SHP77 treated with DMSO at 0.1 percent for 48 hours (cell line): ENCODE measurements around the gene MRNIP.

Experiments
- DNase-seq: peaks from one replicate; lab custom pipeline; 2025; lab: John Stamatoyannopoulos, UW

MRNIP gene

DNA sequence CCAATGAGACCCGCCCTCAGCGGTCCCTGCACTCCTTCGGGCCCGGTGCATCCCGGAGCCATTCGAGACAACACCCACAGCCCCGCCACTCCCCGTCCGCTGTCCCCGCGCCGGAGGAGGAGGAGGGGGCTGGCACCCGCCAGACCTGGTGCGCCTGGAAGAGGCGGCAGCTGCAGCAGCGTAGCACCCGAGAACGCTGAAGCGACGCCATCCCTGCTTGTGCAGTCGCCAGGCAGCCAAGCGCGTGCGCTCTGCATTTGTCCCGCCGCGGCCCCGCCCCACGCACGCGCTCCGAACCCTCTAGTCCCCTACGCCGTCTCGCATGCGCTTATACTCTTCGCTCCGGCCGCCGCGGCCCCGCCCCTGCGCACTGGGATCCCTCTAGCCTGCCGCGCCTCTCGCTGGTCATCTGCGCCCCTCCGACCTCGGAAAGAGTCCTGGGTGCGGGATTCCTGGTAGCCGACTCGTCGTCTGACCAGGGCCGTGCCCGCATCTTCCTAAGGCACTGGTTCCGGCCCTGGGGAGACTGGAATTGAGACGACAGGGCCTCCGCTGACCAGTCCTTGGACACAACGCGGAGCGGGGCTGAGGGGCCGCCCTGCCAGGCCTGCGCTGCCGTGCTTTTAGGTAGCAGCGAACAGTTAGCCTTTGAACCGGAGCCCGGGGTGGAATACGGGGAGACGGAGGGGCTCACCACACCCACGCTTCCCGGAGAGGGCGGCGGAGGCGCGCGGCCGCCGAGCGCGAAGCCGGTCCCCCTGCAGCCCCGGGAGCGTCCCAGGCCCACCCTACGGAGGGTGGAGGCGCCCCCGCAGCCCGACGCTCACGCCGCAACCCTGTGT, at the start of gene MRNIP:
Gene MRNIP, minus strand, starts transcription at position 232 of the 842 bp plus-strand sequence. Its CDS starts 21 bp downstream, at position 211.
- DNase-seq: peak; percentile 92

- no peak for DNase-seq
Measured at GRCh38 chr5:179907556-179908324, 49.1 kb upstream of the MRNIP start, which contains the start of gene TBC1D9B. Gene TBC1D9B, minus strand, starts transcription at chr5:179907897. Its CDS starts 76 bp downstream, at chr5:179907821.

DNA sequence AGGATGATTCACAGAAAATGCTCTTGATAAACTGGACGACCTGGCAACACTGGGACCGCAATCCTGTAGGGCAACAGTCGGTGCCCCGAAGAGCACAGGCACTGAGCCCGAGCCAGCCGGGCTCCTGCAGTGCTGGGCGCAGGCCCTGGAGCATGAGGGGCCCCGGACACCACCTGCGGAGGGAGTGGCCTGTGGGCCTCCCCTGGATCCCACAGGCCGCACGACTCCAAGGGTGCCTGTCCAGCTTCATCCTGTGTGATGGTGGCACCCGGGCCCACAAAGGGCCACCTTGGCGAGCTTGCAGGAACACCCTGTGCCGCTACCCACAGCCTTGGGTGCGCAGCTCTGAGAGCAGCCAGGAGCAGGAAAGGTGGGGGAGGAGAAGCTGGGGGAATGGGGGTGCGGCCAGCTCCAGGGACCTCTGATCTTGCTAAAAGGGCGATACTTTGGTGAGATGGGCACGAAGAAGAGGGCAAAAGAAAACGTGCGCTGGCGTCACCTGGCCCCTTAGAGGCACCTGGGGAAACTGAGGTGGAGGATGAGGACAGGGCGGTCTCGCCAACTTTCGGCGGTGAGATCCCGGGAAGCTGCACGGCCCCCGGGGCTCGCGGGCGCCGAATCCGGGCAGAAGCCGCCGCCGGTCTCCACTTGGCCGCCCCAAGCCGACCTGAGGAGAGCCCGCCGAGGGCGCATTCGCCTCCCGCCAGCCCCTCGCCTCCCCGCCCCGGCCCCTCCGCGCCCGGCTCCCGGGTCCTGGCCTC, 48.4 kb upstream of the MRNIP start:
- DNase-seq: no peak

DNA sequence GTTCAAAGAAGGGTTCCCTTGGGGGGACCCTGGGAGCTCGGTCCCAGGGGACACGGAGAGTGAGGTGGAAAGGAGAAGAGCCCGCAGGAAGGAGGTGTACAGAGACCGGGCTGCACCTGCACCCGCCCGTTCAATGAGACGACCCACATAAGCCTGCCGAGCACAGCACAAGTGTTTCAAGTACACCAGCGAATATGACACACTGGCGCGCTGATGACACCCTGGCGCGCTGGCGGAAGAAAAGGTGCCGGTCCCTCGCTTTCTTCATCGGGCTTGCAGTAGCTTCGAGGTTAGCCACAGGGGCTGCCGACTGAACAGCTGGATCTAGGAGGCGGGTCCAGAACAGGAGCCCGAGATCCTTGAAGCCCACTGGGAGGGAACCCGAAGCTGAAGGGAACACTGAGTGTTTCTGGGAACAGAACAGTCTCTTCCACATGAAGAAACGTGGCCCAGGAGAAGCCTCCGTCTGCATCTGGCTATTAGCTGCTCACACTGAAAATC, 47.7 kb upstream of the MRNIP start:
- DNase-seq: no peak

DNA sequence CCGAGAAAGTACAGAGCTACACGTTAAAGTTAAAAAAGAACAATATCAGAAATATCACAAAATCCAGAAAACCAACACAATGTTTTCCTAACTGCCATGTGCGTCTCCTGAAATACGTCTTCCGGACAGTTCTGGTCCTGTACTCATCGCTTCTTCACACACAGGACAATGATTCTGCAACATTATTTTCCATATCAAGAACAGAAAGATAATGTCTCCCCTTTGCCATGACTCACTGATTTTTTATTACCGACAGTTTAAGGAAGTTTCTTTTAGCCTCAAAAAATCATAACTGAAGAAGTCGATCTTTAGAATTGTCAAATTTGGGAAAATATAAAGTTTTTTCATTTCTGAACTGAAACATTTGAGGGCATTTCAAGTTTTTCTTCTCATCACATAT, 46.5 kb upstream of the MRNIP start:
- DNase-seq: no peak

- DNase-seq: no peak
Measured at GRCh38 chr5:179904463-179905160, 46.0 kb upstream of the MRNIP start.

DNA sequence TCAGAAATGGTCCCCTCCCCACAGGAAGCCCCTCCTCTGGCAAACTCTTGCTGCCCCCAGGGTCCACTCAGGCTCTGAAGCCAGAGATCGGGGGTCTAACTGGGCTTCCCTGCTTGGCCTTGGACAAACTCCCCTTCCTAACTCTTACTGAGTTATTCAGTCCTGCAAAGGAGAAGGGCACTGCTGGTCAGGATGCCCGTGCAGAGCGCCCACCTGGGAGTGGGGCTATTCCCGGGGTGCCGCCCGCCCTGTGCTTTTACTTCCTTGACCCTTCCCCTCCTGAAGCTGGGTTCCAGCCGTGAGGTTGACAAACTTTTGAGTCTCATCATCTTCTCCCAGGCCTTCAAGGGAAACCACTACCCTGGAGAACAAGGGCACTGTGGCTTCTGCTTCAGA, 44.1 kb upstream of the MRNIP start:
- DNase-seq: no peak

DNA sequence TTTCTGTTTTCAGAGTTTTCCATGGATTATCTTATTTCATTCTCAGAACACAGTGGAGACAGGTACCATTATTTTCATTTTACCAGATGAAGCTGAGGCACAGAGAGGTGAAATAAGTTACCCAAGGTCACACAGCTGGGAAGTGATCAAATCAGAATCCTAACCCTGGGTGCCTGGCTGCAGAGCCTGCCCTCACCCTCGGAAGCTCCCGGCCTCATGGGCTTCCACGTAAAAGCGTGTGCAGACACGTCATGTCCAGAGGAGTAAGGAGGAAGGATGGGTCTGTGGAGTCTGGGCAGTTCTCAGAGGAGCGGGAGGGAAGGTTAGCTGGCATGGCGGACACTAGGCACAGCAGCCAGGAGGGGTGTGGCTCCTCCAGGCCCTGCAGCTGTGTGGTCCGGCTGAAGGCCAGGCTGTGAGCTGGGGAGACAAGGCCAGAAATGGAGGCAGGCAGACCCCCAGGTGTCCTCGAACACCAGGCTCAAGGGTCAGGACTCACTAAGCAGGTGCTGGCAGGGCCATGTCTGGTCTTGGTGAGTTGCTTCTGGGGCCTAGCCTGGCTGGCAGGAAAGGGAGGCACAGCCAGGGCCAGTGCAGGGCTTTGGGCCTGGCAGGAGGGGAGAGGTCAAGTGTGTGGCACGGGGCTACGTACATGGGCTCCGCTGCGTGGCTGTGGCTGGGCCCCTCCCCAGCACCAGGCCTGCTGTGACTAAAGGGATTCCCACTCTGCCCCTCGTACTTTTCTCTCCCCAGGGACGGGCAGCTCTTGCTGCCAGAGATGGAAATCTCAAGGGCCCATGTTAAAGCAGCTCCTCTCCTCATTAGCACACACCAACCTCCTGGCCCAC, 43.5 kb upstream of the MRNIP start:
- no peak for DNase-seq

- no peak for DNase-seq
Measured at GRCh38 chr5:179901462-179901861, 42.8 kb upstream of the MRNIP start.

GRCh38 chr5:179900711-179901110, 42.1 kb upstream of the MRNIP start:
- no peak for DNase-seq

- DNase-seq: no peak
Measured at GRCh38 chr5:179900206-179900605, 41.6 kb upstream of the MRNIP start.

DNA sequence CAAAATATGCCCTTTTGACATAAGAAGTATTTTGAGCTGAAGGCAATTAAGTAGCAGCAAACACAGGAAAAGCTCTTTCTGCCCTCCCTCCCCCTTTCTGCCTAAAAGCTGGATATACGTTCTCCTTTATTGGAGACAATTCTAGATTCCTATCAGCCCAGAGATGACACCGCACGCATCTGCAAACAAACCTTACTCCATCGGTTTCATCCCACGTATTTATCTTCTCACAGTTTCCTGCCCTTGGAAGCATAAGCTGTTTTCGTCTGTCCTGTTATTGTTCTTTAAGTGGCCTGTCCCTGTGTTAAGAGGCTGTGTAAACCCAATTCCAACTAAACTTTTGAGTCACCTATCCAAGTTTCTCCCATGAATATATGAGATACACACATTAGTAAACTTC, 37.2 kb upstream of the MRNIP start:
- DNase-seq: no peak

DNA sequence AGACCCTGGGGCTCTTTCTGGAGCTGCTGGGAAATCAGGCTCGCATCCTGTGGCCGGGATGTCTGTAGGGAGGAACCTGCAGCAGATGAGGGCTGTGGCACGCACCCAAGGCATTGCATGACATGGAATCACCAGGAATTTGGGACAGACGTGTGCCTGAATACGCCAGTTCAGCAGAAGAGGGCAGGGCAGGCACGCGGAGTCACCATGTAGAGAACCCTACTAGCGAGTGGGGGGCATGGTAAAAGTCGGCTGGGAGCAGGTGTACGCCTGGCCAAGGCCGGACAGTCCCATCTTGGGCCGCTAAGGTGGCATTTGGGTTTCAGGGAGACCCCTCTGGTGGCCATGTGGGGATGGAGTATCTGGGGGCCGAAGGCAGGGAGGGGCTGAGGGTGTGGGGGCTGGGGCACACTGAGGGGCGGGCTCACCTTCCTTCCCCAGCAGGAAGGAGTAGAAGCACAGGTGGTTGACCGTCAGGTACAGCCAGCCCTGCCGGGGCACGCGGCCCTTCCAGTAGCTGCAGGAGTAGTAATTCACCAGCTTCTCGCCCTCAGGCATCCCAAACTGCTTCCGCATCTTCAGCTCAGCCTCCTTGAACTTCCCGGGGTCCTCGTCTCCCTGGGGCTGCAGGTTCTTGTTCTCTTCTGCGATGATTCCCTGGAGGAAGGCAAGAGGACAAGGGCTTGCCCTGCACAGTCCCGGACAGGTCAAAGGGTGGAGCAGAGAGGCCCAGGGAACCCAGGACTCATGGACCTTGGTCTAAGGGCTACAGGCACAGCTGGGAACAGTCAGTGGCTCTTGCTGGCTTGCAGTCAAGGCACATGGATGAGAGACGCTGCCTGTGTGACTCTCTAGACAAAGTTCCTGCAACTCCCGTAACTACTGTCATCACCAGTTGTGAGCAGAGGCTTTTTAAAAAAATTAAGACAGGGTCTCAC, 35.6 kb upstream of the MRNIP start:
- DNase-seq: no peak

GRCh38 chr5:179893076-179893957, 34.7 kb upstream of the MRNIP start:
- DNase-seq: no peak

- DNase-seq: no peak
Measured at GRCh38 chr5:179892255-179892654, 33.6 kb upstream of the MRNIP start.

DNA sequence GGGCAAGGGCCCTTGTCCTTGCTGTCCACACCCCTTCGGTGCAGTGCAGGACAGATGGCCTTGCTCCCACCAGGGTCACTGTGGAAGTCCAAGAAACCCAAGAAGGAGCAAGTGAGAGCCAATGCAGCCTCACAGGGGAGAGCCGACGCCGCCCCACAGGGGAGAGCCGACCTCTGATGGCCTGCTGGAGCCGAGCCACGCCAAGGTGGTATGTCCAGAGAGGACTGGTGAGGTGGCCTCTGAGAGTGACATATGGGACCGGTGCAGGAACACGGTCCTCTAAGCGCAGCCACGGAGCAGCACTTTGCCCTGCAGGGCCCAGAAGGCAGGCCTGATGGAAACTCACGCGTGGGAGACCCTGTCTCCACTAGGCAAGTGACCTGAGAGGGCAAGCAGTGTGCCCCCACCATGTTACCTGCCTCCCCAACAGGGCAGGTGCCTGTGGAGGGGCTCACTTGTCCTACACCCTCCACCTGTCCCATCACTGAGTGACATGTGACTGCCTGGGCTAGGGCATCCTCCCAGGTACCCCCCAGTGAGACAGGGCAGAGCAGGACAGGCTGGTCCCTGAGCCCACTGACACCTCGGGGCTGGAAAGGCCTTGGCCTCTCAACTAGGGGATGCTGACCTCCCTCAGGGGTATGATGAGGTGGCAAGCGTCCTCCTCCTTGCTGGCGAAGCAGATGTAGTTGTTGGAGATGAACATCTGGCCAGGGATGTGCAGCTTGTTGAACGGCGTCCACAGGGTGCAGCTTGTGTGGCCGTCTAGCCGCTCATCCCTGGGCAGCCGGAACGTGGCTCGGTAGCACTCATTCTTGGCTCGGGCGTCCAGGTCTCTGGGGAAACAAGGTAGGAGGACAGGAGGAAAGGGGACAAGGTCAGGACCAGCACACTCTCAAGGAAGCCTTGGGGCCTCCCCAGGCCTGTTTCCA, 32.4 kb upstream of the MRNIP start:
- DNase-seq: no peak

DNA sequence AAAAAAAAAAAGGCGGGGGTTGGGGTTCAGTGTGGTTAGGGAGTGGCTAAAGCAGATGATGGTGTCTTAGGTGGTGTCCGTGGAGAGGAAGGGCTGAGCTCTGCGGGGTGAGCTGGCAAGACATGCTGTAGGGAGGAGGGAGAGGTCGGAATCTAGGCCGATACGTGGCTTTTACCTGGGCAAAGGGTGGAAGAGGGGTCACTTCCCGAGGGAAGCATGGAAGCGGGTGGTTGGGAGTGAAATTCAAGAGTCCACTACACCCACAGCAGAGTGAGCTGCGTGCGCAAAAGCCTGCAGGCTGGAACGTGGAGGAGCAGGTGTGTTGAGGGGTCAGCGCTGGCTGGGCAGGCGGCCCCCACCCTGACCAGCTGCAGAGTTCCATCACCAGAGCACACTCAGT, 31.3 kb upstream of the MRNIP start:
- DNase-seq: no peak
